Measurements from ENCODE around the gene TPPP. TPM values are rescaled to one million over a fixed set of nuclear protein-coding genes. Genes with fewer than 3 reads are reported as not detected.

Gene TPPP
- total RNA-seq, 1 experiment from 2014 or later = 1.8 TPM

GRCh38 chr5:624118-624950 lies 68.8 kb downstream of the TPPP start (continued):
- no peak for TF ChIP-seq CDX4 (CRISPR knock-in tag; IDR thresholded peaks at IDR 0.05; ENCODE audit: borderline replicate concordance)
- TF ChIP-seq HMGA2 (CRISPR knock-in tag; IDR thresholded peaks at IDR 0.05) = no peak

- peaks cover 67% of the 10 kb centered on the region for H3K36me3 Mint-ChIP-seq
- no peak for DNase-seq (ENCODE audit: low spot score)
- CTCF ChIA-PET = no interaction called here
- no peaks in the 10 kb centered on the region for H3K4me1 Mint-ChIP-seq
- ATAC-seq = no peak
- no peak overlapping the region for H3K4me3 Mint-ChIP-seq
- no peak overlapping the region for H3K27ac Mint-ChIP-seq
- H3K27me3 Mint-ChIP-seq (ENCODE audit: low read depth) = no peaks in the 10 kb centered on the region
- no peak for TF ChIP-seq ZNF232 (CRISPR knock-in tag; IDR thresholded peaks at IDR 0.05)
- POLR2A ChIA-PET = interaction anchor here (0.6 kb wide), 2 partner anchors 188 to 909 kb away, joined by 3 read pairs; no protein-coding TSS in a partner anchor
- H3K9me3 Mint-ChIP-seq = no peaks in the 10 kb centered on the region
These were observed 69.6 kb downstream of the TPPP start for GRCh38 chr5:623531-623930.

- no peak overlapping the region for H3K4me3 Mint-ChIP-seq
- H3K9me3 Mint-ChIP-seq = no peaks in the 10 kb centered on the region
- no peak overlapping the region for H3K27ac Mint-ChIP-seq
- no peaks in the 10 kb centered on the region for H3K4me1 Mint-ChIP-seq
- CTCF ChIA-PET = no interaction called here
- POLR2A ChIA-PET = interaction anchor here (0.6 kb wide), 2 partner anchors 187 to 909 kb away, joined by 3 read pairs; no protein-coding TSS in a partner anchor
- no peak for ATAC-seq
- no peaks in the 10 kb centered on the region for H3K27me3 Mint-ChIP-seq (ENCODE audit: low read depth)
- DNase-seq (ENCODE audit: low spot score) = no peak
- peaks cover 70% of the 10 kb centered on the region for H3K36me3 Mint-ChIP-seq
- TF ChIP-seq ZBTB21 (CRISPR knock-in tag; IDR thresholded peaks at IDR 0.05; ENCODE audit: borderline replicate concordance) (no peak), KAT7 (CRISPR knock-in tag; IDR thresholded peaks at IDR 0.05; ENCODE audit: borderline replicate concordance) (no peak), ZNF416 (CRISPR knock-in tag; IDR thresholded peaks at IDR 0.05) (no peak), NFE2L1 (CRISPR knock-in tag; IDR thresholded peaks at IDR 0.05) (no peak), NR2C2 (CRISPR knock-in tag; IDR thresholded peaks at IDR 0.05) (no peak), MLX (CRISPR knock-in tag; IDR thresholded peaks at IDR 0.05) (no peak), ZNF512 (CRISPR knock-in tag; IDR thresholded peaks at IDR 0.05; ENCODE audit: borderline replicate concordance) (no peak), ZSCAN18 (CRISPR knock-in tag; IDR thresholded peaks at IDR 0.05) (no peak), ATF3 (CRISPR knock-in tag; conservative IDR thresholded peaks at IDR 0.05) (no peak), ATF2 (CRISPR knock-in tag; IDR thresholded peaks at IDR 0.05; ENCODE audit: borderline replicate concordance, low read depth) (no peak), JAZF1 (CRISPR knock-in tag; IDR thresholded peaks at IDR 0.05) (no peak)
These were observed 70.1 kb downstream of the TPPP start for GRCh38 chr5:622946-623522.
